PFSK-1 (cell line): ENCODE measurements around the gene ALDH1A3.

Source experiments
- POLR2AphosphoS5 ChIP-seq: IDR thresholded peaks from 2 replicates; pipeline ENCODE4 v1.6.1; 2012; ENCODE audit warnings: low read depth, mild to moderate bottlenecking, control low read depth, low read length, moderate library complexity
- SIN3A ChIP-seq: IDR thresholded peaks from 2 replicates; pipeline ENCODE4 v1.6.1; 2012; ENCODE audit warnings: mild to moderate bottlenecking, low read length, moderate library complexity, borderline replicate concordance; ENCODE audit not compliant: insufficient read depth

GRCh38 chr15:100849855-100850218 lies 29.8 kb upstream of the ALDH1A3 start:
- TF ChIP-seq POLR2AphosphoS5 = no peak
- TF ChIP-seq SIN3A = no peak
